Tibial nerve (tissue), 4 donors: ENCODE data around the gene B3GALT6.

Source experiments
- CTCF ChIP-seq, 5 experiments: fragments of 200-600 bp in 3 of 5; fragments of 450-650 bp in 2 of 5; sonication (generic) in 3 of 5; IDR thresholded peaks; one replicate each; pipeline ENCODE4 v1.5.1; 2016 to 2019; ENCODE audit warnings: antibody characterized with exemption in 5 of 5, mild to moderate bottlenecking in 3 of 5, moderate library complexity in 2 of 5
- EP300 ChIP-seq, 2 donors: sonication (generic); formaldehyde crosslinking; IDR thresholded peaks; one replicate each; pipeline ENCODE4 v1.6.1; 2017; ENCODE audit warnings: antibody characterized with exemption in 2 of 2, mild to moderate bottlenecking in 1 of 2

- TF ChIP-seq CTCF (IDR thresholded peaks at IDR 0.05) = no peak
- no peak for TF ChIP-seq EP300 (IDR thresholded peaks at IDR 0.05)
Measured at GRCh38 chr1:1259119-1259488, 27.1 kb downstream of the B3GALT6 start.
